NCI-H1417 treated with DMSO at 0.1 percent for 48 hours (cell line): Measurements from ENCODE around the gene SLCO1C1.
"Not testable (repeated sequence)": the region's sequence is repeated elsewhere in the genome, so short reads cannot be mapped to it uniquely, and the experiment has no call there.

Source experiments
- DNase-seq: peaks from one replicate; lab custom pipeline; 2025; lab: John Stamatoyannopoulos, UW

SLCO1C1 gene

DNA sequence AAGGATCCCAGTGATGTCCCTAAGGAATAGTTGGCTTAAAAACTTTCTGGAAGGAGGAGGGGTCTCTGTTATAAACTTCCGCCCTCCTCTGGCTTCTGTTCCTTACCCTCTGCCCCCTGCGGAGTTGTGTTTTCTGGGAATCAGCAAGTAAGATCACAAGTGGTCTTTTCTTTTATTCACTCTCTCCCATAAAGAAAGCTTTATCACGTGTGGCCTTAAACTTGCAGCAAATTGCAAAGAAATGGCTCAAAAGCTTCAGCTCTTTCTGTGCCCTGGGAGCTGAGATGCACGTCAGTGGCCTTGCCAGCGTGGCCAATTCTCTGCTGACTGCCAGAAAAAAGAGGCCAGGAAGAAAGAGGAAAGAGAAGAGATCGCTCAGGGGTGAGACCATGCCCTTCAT is at the start of gene SLCO1C1:
TSS of gene SLCO1C1 (plus strand) at position 101 of the 400 bp plus-strand sequence. CDS start 4,245 bp downstream, outside the sequence.
- no peak for DNase-seq

GRCh38 chr12:20646239-20646827 is 48.8 kb upstream of the SLCO1C1 start:
- peak; percentile 24 for DNase-seq

DNA sequence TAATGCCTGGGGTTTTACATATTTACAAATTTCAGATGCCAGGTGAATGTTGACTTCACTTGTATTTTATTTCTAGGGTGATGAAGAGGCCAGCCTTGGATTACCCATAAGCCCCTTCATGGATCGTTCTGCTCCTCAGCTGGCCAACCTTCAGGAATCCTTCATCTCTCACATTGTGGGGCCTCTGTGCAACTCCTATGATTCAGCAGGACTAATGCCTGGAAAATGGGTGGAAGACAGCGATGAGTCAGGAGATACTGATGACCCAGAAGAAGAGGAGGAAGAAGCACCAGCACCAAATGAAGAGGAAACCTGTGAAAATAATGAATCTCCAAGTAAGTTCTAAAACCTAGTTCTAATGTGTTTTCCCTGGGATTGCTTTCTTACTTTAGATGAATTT is 41.3 kb upstream of the SLCO1C1 start:
- no peak for DNase-seq

GRCh38 chr12:20656600-20656999 is 38.5 kb upstream of the SLCO1C1 start:
- DNase-seq, result no peak

DNA sequence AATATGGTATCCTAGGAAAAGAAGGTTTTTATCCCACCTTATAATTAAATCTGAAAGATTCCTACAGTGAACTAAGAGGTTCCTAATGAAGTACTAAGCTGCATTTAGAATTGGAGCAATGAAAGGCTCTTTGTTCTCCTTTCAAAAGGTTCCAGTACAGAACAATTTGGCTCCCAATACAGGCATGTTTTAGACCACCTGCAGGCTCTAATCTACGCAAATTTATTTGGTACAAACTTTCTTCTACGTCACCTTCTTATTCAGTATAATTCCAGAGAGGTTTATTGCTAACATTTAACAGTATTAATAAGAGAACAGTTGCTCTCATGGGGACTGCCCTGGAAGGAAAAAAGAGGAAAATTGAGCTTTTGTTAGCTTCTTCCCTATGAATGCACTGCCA is 37.6 kb upstream of the SLCO1C1 start:
- DNase-seq, result no peak

DNA sequence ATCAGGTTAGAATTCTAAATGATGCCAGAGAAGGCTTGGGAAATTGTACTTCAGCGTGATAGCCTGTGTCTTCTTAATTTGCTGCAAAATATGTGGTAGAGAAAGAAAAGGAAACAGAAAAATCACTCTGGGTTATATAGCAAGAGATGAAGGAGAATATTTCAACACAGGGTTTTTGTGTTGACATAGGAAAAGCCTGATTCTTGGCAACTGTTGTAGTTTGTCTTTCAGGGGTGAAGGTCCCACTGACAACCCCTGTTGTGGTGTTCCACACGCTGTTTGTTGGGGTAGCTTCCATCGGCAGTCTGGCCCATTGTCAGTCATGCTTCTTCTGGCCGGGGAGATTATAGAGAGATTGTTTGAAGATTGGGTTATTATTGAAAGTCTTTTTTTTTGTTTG is 13.8 kb upstream of the SLCO1C1 start:
- DNase-seq, result no peak

- DNase-seq, result no peak
These were observed 1.2 kb downstream of the SLCO1C1 start for GRCh38 chr12:20696181-20696905.

GRCh38 chr12:20701106-20701505 is 6.0 kb downstream of the SLCO1C1 start:
- no peak for DNase-seq

- DNase-seq, result no peak
These were observed 9.7 kb downstream of the SLCO1C1 start for GRCh38 chr12:20704860-20705259.

DNA sequence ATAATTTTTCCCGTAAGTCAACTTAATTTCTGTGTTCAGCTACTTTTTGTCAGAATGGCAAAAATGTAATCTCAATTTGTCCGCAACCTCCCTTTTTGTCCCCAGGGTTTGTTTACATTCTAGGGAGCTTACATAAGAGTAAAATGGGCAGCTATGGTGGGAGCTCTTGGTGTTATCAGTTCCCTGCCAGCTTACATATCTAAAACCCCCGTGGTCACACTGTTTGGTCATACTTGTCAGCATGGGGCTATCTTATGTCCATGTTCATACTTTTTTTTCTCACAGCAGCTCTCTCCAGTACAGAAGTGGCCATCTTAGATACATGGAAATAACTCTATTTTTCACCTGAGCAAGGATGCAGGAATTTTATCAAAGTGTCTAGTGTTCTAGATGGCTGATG is 16.7 kb downstream of the SLCO1C1 start:
- no peak for DNase-seq

GRCh38 chr12:20716037-20716436 is 20.9 kb downstream of the SLCO1C1 start:
- no peak for DNase-seq

GRCh38 chr12:20716985-20717384 is 21.9 kb downstream of the SLCO1C1 start:
- no peak for DNase-seq

GRCh38 chr12:20718294-20718693 is 23.2 kb downstream of the SLCO1C1 start:
- DNase-seq, result no peak

DNA sequence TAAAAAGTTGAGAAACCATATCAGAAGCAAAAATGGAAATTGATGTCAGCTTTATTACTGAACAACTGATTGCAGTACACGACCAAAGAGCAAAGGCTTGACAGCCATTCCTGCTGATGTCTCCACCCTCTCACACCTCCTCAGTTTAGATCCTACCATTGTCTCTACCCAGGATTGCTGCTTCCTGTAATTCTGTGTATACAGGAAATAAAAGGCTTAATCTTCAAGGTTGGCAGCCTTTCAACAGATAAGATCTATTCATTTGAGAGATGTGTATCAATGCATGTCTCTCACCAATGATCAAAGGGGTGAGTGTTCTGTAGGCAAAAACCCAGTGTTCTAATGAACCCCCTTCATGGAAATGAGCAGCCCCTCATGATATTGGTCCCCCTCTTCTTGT is 27.0 kb downstream of the SLCO1C1 start:
- DNase-seq, result no peak

DNA sequence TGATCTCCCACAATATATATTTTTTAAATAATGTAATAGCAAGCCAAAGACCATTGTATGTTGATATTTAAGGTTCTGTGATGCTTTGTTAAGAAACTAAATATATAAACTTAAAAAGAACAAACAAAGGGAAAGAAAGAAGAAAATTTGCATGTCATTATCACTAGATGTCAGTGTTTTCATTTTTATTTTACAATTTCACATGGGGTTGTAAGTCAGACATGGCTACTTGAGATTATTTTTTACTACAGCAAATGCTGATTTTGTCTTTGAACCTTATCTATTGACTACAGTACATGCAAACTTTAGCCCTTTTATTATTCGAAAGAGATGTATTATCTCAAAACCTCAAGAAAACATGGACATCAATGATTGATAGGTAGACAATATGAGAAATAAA is 36.1 kb downstream of the SLCO1C1 start:
- no peak for DNase-seq

DNA sequence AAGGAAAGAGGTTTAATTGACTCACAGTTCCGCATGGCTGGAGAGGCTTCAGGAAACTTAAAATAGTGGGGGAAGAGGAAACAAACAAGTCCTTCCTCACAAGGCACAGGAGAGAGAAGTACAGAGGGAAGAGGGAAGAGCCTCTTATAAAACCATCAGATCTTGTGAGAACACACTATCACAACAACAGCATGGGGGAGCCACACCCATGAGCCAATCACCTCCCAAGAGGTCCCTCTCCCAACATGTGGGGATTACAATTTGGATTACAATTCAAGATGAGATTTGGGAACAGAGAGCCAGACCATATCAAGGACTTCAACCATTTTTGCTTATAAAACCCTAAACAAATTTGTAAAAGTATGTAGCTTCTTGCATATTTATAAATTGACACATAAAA is 45.8 kb downstream of the SLCO1C1 start:
- no peak for DNase-seq

DNA sequence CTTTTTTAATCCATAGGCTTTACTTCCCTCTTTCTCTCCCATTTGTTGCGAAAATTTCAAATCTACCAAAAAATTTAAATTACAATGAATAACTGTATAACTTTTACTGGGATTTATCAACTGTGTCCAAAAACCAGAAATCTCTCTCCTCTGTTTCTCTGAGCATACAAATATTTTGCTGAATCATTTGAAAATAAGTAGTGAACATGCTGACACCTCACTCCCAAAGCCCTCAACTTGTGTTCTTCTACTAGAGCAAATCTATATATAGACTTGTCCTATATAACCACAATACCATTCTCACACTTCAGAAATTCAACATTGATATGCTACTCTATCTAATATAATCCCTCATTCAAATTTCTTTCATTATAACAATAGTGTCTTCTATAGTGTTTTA is 53.1 kb downstream of the SLCO1C1 start:
- DNase-seq, result no peak

DNA sequence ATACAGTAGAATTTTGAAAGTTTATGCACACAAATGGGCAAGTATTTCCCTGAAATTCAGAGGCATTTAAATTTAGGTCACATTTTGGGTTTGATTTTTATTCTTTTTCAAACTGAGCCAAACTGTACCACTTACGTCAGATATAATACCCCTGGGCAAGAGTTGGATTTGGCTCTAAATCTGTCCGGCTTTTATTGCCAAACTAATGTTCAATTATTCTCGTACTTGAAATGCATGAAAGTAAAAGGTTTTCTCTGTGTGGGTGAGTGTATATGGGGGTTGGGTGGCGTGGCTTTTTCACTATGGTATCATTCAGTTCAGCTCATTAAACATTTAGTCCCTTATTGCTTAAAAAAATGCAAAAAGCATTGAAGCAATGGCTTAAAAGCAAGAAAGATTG is 55.9 kb downstream of the SLCO1C1 start:
- no peak for DNase-seq

- no peak for DNase-seq
These were observed 82.3 kb downstream of the SLCO1C1 start for GRCh38 chr12:20777420-20777819.

GRCh38 chr12:20778969-20779368 is 83.8 kb downstream of the SLCO1C1 start:
- no peak for DNase-seq

GRCh38 chr12:20779971-20780370 is 84.8 kb downstream of the SLCO1C1 start:
- DNase-seq, result not testable (repeated sequence)

DNA sequence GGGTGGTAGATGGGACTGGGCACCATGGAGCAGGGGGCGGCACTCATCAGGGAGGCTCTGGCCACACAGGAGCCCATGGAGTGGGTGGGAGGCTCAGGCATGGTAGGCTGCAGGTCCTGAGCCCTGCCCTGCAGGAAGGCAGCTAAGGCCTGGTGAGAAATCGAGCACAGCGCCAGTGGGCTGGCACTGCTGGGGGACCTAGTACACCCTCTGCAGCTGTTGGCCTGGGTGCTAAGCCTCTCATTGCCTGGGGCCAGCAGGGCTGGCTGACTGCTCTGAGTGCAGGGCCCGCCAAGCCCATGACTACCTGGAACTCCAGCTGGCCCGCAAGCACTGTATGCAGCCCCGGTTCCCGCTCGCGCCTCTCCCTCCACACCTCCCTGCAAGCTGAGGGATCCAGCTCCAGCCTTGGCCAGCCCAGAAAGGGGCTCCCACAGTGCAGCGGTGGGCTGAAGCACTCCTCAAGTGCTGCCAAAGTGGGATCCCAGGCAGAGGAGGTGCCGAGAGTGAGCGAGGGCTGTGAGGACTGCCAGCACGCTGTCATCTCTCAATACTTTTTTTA is 88.7 kb downstream of the SLCO1C1 start:
- DNase-seq, result not testable (repeated sequence)

- DNase-seq, result no peak
These were observed 97.8 kb downstream of the SLCO1C1 start for GRCh38 chr12:20792971-20793370.

GRCh38 chr12:20798554-20798953 is 103.4 kb downstream of the SLCO1C1 start:
- no peak for DNase-seq
